Keratinocyte (primary cell): Measurements from ENCODE around the gene ARRDC1.

Source experiments
- EZH2 ChIP-seq: IDR thresholded peaks from one replicate; pipeline ENCODE4 v1.6.1; 2012; ENCODE audit warnings: inconsistent platforms, mild to moderate bottlenecking, low read length, moderate library complexity
- TF ChIP-seq, protein P1 (sequence below), 3 experiments: IDR thresholded peaks in 1 of 3; conservative IDR thresholded peaks in 1 of 3; optimal IDR thresholded peaks in 1 of 3; 2 replicates in 2 of 3; 3 replicates in 1 of 3; pipeline versions ENCODE3 to v1.5.1; 2011; ENCODE audit warnings: low read length in 3 of 3, mild to moderate bottlenecking in 3 of 3, moderate library complexity in 2 of 3, control low read depth in 1 of 3, inconsistent platforms in 1 of 3; ENCODE audit not compliant: insufficient read depth in 2 of 3; ENCODE audit errors: extremely low read depth in 1 of 3

DNA sequence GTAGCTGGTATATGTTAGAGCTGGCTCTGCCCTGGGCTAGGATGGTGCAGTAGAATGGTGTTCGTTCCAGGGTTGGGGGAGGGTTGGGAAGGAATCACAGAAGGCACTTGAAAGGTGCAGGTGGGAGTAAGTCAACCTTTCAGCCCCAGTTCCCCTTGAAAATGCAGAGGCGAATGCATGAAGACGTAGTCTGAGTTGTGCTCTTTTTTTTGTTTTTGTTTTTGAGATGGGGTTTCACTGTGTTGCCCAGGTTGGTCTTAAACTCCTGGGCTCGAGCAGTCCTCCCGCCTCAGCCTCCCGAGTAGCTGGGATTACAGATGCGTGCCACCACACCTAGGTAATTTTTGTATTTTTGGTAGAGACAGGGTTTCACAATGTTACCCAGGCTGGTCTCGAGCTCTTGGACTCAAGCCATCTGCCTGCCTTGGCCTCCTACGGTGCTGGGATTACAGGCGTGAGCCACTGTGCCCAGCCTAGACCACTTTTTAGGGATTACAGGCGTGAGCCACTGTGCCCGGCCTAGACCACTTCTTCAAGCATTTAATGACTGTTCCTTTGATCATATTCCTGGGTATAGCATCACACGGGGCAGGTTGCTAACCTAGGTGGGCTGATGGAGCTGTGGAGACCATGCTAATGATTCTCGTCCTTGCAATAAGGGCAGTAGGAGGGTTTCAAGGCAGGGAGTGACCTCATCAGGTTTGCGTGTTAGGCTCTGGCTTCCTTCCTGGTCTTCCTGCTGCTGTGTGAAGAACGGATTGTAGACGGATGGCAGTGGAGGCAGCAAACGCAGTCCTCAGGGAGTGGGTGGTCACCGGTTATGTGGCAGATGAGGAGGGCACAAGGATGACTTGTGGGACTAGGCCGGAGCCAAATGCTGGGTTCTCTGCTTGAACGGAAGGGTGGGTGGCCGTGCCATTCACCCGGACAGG lies 27.0 kb downstream of the ARRDC1 start:
- TF ChIP-seq, protein P1, sequence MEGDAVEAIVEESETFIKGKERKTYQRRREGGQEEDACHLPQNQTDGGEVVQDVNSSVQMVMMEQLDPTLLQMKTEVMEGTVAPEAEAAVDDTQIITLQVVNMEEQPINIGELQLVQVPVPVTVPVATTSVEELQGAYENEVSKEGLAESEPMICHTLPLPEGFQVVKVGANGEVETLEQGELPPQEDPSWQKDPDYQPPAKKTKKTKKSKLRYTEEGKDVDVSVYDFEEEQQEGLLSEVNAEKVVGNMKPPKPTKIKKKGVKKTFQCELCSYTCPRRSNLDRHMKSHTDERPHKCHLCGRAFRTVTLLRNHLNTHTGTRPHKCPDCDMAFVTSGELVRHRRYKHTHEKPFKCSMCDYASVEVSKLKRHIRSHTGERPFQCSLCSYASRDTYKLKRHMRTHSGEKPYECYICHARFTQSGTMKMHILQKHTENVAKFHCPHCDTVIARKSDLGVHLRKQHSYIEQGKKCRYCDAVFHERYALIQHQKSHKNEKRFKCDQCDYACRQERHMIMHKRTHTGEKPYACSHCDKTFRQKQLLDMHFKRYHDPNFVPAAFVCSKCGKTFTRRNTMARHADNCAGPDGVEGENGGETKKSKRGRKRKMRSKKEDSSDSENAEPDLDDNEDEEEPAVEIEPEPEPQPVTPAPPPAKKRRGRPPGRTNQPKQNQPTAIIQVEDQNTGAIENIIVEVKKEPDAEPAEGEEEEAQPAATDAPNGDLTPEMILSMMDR (optimal IDR thresholded peaks at IDR 0.05 in 1 of 3, IDR thresholded peaks at IDR 0.05 in 1 of 3, conservative IDR thresholded peaks at IDR 0.05 in 1 of 3; ENCODE audit: extremely low read depth in 1 of 3, insufficient read depth in 2 of 3, low read length in 3 of 3) = no peak
- TF ChIP-seq EZH2 = no peak
